Fibroblast of pulmonary artery (primary cell): ENCODE data around the gene TRIM13.

Experiments
- DNase-seq: peaks from one replicate; pipeline ENCODE4 v3.0.0-alpha.2; 2010; ENCODE audit warnings: low read depth
- H3K4me3 ChIP-seq: replicated peaks from 2 replicates; pipeline ENCODE4 v1.5.1; 2011; ENCODE audit warnings: low read depth, mild to moderate bottlenecking, control low read depth, low read length, moderate library complexity
- CTCF ChIP-seq: IDR thresholded peaks from 2 replicates; pipeline ENCODE4 v1.5.1; 2011; ENCODE audit warnings: mild to moderate bottlenecking, control low read depth, low read length, inconsistent platforms; ENCODE audit errors: missing control alignments

TRIM13 gene

GRCh38 chr13:49998714-49999624, 2.1 kb downstream of the TRIM13 start:
- peak overlapping the region; percentile 86 for H3K4me3 ChIP-seq
- no peak for TF ChIP-seq CTCF
- DNase-seq, result no peak

GRCh38 chr13:50001287-50001686, 4.4 kb downstream of the TRIM13 start:
- no peak for DNase-seq
- no peak overlapping the region for H3K4me3 ChIP-seq
- TF ChIP-seq CTCF, result no peak

- TF ChIP-seq CTCF, result no peak
- no peak overlapping the region for H3K4me3 ChIP-seq
- peak; percentile 79 for DNase-seq
These were observed 9.7 kb downstream of the TRIM13 start for GRCh38 chr13:50006426-50007135.

- no peak overlapping the region for H3K4me3 ChIP-seq
- no peak for TF ChIP-seq CTCF
- no peak for DNase-seq
These were observed 14.6 kb downstream of the TRIM13 start for GRCh38 chr13:50011461-50011860.

DNA sequence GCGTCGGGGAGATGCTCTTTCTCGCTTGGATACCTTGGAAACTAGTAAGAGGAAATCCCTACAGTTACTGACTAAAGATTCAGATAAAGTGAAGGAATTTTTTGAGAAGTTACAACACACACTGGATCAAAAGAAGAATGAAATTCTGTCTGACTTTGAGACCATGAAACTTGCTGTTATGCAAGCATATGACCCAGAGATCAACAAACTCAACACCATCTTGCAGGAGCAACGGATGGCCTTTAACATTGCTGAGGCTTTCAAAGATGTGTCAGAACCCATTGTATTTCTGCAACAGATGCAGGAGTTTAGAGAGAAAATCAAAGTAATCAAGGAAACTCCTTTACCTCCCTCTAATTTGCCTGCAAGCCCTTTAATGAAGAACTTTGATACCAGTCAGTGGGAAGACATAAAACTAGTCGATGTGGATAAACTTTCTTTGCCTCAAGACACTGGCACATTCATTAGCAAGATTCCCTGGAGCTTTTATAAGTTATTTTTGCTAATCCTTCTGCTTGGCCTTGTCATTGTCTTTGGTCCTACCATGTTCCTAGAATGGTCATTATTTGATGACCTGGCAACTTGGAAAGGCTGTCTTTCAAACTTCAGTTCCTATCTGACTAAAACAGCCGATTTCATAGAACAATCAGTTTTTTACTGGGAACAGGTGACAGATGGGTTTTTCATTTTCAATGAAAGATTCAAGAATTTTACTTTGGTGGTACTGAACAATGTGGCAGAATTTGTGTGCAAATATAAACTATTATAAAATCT, 15.7 kb downstream of the TRIM13 start:
- H3K4me3 ChIP-seq, result no peak overlapping the region
- no peak for DNase-seq
- TF ChIP-seq CTCF, result no peak

DNA sequence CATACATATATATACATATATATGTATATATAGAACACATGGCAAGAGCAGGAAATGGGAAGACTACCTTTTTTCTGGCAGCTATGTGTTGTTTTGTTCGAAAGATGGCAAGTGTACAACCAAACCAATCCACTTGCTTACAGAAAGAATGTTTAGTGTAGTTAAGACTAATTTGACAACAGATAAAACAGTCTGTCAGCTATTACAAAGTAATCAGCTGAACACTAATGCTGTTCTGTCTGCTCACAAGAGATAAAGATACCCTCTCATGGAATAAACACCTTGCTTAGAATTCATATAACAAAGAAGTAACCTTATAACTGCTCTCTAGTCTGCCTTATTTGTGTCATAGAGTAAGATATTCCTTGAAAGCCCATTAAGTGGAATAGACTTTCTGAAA, 17.5 kb downstream of the TRIM13 start:
- no peak for DNase-seq
- TF ChIP-seq CTCF, result no peak
- no peak overlapping the region for H3K4me3 ChIP-seq
